Measurements from ENCODE around the gene MEGF6. TPM values are rescaled to one million over a fixed set of nuclear protein-coding genes. Genes with fewer than 3 reads are reported as not detected.

The MEGF6 gene
- total RNA-seq, 2 experiments from 2014 or later, result 5.8 to 5.9 TPM

GRCh38 chr1:3506041-3506440, 105.3 kb downstream of the MEGF6 start:
- Mint-ChIP-seq H3K9me3 (no peaks in the 10 kb centered on the region), H3K36me3 (ENCODE audit: low read depth) (no peaks in the 10 kb centered on the region), H3K27me3 (ENCODE audit: low read depth) (no peaks in the 10 kb centered on the region), H3K4me3 (no peak overlapping the region), H3K27ac (no peak overlapping the region), H3K4me1 (ENCODE audit: low read depth) (no peaks in the 10 kb centered on the region)
- intact Hi-C loops (cut with micrococcal nuclease), result no loop called here
- CTCF ChIA-PET, result no interaction called here
- no peak for DNase-seq

DNA sequence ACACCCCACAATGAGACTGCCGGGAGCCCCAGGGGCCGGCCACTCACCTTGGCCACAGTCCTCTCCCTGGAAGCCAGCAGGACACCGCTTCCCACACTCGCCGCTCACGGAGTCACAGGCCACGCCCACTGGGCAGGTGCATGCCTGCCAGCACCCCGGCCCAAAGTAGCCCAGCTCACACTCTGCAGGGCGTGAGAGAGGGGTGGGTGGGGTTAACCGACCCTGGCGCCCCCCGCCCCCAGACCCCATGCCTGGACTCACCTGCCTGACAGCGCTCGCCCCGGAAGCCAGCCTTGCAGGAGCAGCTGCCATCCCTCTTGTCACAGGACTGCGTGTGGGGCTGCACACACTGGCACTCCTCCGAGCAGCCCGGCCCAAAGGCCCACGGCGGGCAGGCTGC, 106.1 kb downstream of the MEGF6 start:
- Mint-ChIP-seq H3K4me1 (ENCODE audit: low read depth) (no peaks in the 10 kb centered on the region), H3K36me3 (ENCODE audit: low read depth) (no peaks in the 10 kb centered on the region), H3K27ac (no peak overlapping the region), H3K27me3 (ENCODE audit: low read depth) (no peaks in the 10 kb centered on the region), H3K4me3 (no peak overlapping the region), H3K9me3 (no peaks in the 10 kb centered on the region)
- intact Hi-C loops (cut with micrococcal nuclease), result no loop called here
- no peak for DNase-seq
- CTCF ChIA-PET, result no interaction called here

DNA sequence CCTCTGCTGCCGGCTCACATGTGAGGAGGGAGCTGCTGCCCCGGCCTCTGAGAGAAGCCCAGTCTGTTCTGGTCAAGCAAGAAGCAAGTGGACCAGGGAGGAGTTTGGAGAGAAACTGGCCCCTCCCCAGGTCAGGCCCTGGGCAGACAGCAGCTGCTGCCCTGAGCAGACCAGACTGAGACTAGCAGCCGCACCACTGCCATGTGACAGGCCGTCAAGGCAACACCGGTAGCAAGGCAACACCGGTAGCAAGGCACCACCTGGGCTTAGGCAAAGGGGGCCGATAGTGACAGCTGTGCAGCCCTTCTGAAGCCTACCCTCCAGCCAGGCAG, 106.5 kb downstream of the MEGF6 start:
- intact Hi-C loops (cut with micrococcal nuclease), result no loop called here
- Mint-ChIP-seq H3K36me3 (ENCODE audit: low read depth) (no peaks in the 10 kb centered on the region), H3K4me3 (no peak overlapping the region), H3K27me3 (ENCODE audit: low read depth) (no peaks in the 10 kb centered on the region), H3K27ac (no peak overlapping the region), H3K9me3 (no peaks in the 10 kb centered on the region), H3K4me1 (ENCODE audit: low read depth) (no peaks in the 10 kb centered on the region)
- CTCF ChIA-PET, result interaction anchor here (0.6 to 1.8 kb wide), 2 partner anchors 14 to 59 kb away, joined by 4 read pairs; no protein-coding TSS in a partner anchor
- DNase-seq, result no peak

DNA sequence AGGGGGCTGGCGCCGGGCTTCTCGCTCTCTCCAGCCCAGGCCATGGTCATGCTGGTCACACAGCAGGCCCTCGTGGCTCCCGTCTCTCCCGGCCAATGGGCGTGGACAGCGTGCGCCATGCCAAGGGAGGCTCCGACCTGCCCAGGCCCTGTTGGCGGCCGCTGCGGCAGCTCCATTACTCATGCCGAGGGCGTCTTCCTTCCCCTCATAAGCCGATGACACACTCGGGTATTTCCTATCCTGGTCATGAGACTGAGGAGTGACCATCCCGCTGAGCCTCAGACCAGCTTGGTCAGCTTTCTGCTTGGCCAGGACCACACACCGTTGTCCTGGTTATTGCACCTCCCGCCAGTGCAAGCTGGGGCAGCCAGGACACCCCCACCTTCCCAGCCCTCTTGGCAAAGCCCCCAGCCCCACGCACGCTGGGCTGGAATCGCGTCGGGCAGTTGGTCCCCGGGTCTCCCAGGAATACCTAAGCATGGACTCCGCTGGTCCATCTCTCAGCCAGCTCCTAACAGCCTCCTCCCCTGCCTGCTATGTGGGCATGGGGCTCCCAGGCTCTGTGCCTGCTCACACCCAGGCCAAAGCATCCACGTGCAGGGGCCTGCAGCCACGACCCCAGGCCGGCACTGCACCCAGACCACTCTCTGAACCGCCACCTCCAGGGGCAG, 107.0 kb downstream of the MEGF6 start:
- intact Hi-C loops (cut with micrococcal nuclease), result no loop called here
- Mint-ChIP-seq H3K27me3 (ENCODE audit: low read depth) (no peaks in the 10 kb centered on the region), H3K4me3 (no peak overlapping the region), H3K4me1 (ENCODE audit: low read depth) (no peaks in the 10 kb centered on the region), H3K36me3 (ENCODE audit: low read depth) (no peaks in the 10 kb centered on the region), H3K9me3 (no peaks in the 10 kb centered on the region), H3K27ac (no peak overlapping the region)
- CTCF ChIA-PET, result interaction anchor here (0.6 to 1.8 kb wide), 2 partner anchors 14 to 60 kb away, joined by 4 read pairs; no protein-coding TSS in a partner anchor
- DNase-seq, result no peak

GRCh38 chr1:3503525-3503886, 107.8 kb downstream of the MEGF6 start:
- intact Hi-C loops (cut with micrococcal nuclease), result no loop called here
- Mint-ChIP-seq H3K27me3 (ENCODE audit: low read depth) (no peaks in the 10 kb centered on the region), H3K9me3 (no peaks in the 10 kb centered on the region), H3K36me3 (ENCODE audit: low read depth) (no peaks in the 10 kb centered on the region), H3K27ac (no peak overlapping the region), H3K4me3 (no peak overlapping the region), H3K4me1 (ENCODE audit: low read depth) (no peaks in the 10 kb centered on the region)
- DNase-seq, result no peak
- CTCF ChIA-PET, result interaction anchor here (1.8 kb wide), 1 partner anchor 13 kb away, joined by 4 read pairs; no protein-coding TSS in a partner anchor

GRCh38 chr1:3502641-3503524, 108.4 kb downstream of the MEGF6 start:
- no peaks in the 10 kb centered on the region for H3K36me3 Mint-ChIP-seq (ENCODE audit: low read depth)
- intact Hi-C loops (cut with micrococcal nuclease), result no loop called here
- no peak for DNase-seq
- H3K27me3 Mint-ChIP-seq (ENCODE audit: low read depth), result no peaks in the 10 kb centered on the region
- H3K9me3 Mint-ChIP-seq, result no peaks in the 10 kb centered on the region
- no peak overlapping the region for H3K27ac Mint-ChIP-seq
- CTCF ChIA-PET, result interaction anchor here (1.8 kb wide), 1 partner anchor 12 kb away, joined by 4 read pairs; no protein-coding TSS in a partner anchor
- H3K4me3 Mint-ChIP-seq, result no peak overlapping the region
- H3K4me1 Mint-ChIP-seq (ENCODE audit: low read depth), result no peaks in the 10 kb centered on the region

- H3K27ac Mint-ChIP-seq, result no peak overlapping the region
- no peaks in the 10 kb centered on the region for H3K27me3 Mint-ChIP-seq (ENCODE audit: low read depth)
- DNase-seq, result peak; percentile 14
- no peak overlapping the region for H3K4me3 Mint-ChIP-seq
- intact Hi-C loops (cut with micrococcal nuclease), result no loop called here
- H3K9me3 Mint-ChIP-seq, result no peaks in the 10 kb centered on the region
- CTCF ChIA-PET, result no interaction called here
- H3K36me3 Mint-ChIP-seq (ENCODE audit: low read depth), result no peaks in the 10 kb centered on the region
- no peaks in the 10 kb centered on the region for H3K4me1 Mint-ChIP-seq (ENCODE audit: low read depth)
Measured at GRCh38 chr1:3501856-3502640, 109.3 kb downstream of the MEGF6 start.

DNA sequence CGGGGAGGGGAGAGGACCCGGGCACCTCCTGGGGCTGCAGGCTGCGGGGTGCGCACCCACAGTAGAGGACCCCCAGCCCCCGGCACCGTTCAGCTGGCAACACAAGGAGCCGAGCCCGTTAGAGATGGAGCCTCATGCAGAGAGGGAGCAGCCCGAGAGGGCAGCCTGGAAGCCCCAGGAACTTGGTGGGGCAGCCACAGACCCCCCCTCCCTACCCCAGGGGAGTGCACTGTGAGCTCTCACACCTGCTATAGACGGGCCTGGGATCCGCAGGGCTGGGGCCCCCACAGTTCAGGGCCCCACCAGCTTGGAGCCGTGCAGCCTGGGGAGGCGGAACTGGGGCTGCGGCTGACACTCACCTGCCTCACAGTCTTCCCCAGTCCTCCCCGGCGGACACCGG, 109.9 kb downstream of the MEGF6 start:
- Mint-ChIP-seq H3K4me3 (no peak overlapping the region), H3K36me3 (ENCODE audit: low read depth) (no peaks in the 10 kb centered on the region), H3K27ac (no peak overlapping the region), H3K27me3 (ENCODE audit: low read depth) (no peaks in the 10 kb centered on the region), H3K4me1 (ENCODE audit: low read depth) (no peaks in the 10 kb centered on the region), H3K9me3 (no peaks in the 10 kb centered on the region)
- CTCF ChIA-PET, result no interaction called here
- no peak for DNase-seq
- intact Hi-C loops (cut with micrococcal nuclease), result no loop called here

GRCh38 chr1:3500265-3500835, 111.0 kb downstream of the MEGF6 start:
- H3K27me3 Mint-ChIP-seq (ENCODE audit: low read depth), result no peaks in the 10 kb centered on the region
- H3K4me3 Mint-ChIP-seq, result no peak overlapping the region
- intact Hi-C loops (cut with micrococcal nuclease), result no loop called here
- DNase-seq, result no peak
- H3K9me3 Mint-ChIP-seq, result no peaks in the 10 kb centered on the region
- H3K27ac Mint-ChIP-seq, result no peak overlapping the region
- no peaks in the 10 kb centered on the region for H3K4me1 Mint-ChIP-seq (ENCODE audit: low read depth)
- CTCF ChIA-PET, result no interaction called here
- H3K36me3 Mint-ChIP-seq (ENCODE audit: low read depth), result no peaks in the 10 kb centered on the region

- no peaks in the 10 kb centered on the region for H3K36me3 Mint-ChIP-seq (ENCODE audit: low read depth)
- H3K4me1 Mint-ChIP-seq (ENCODE audit: low read depth), result no peaks in the 10 kb centered on the region
- no peak overlapping the region for H3K27ac Mint-ChIP-seq
- no peaks in the 10 kb centered on the region for H3K27me3 Mint-ChIP-seq (ENCODE audit: low read depth)
- intact Hi-C loops (cut with micrococcal nuclease), result no loop called here
- H3K4me3 Mint-ChIP-seq, result no peak overlapping the region
- CTCF ChIA-PET, result interaction anchor here (0.6 kb wide), 1 partner anchor 121 kb away, joined by 4 read pairs; no protein-coding TSS in a partner anchor
- DNase-seq, result no peak
- no peaks in the 10 kb centered on the region for H3K9me3 Mint-ChIP-seq
Measured at GRCh38 chr1:3499611-3500010, 111.7 kb downstream of the MEGF6 start.

GRCh38 chr1:3498986-3499385, 112.3 kb downstream of the MEGF6 start:
- Mint-ChIP-seq H3K27ac (no peak overlapping the region), H3K36me3 (ENCODE audit: low read depth) (no peaks in the 10 kb centered on the region), H3K4me3 (no peak overlapping the region), H3K4me1 (ENCODE audit: low read depth) (no peaks in the 10 kb centered on the region), H3K9me3 (no peaks in the 10 kb centered on the region), H3K27me3 (ENCODE audit: low read depth) (no peaks in the 10 kb centered on the region)
- DNase-seq, result no peak
- intact Hi-C loops (cut with micrococcal nuclease), result no loop called here
- CTCF ChIA-PET, result interaction anchor here (0.6 kb wide), 1 partner anchor 122 kb away, joined by 4 read pairs; no protein-coding TSS in a partner anchor

- no peaks in the 10 kb centered on the region for H3K36me3 Mint-ChIP-seq (ENCODE audit: low read depth)
- CTCF ChIA-PET, result no interaction called here
- DNase-seq, result no peak
Measured at GRCh38 chr1:3498246-3498930, 112.9 kb downstream of the MEGF6 start.

More at GRCh38 chr1:3498246-3498930, 112.9 kb downstream of the MEGF6 start:
- Mint-ChIP-seq H3K27me3 (ENCODE audit: low read depth) (no peaks in the 10 kb centered on the region), H3K27ac (no peak overlapping the region), H3K4me1 (ENCODE audit: low read depth) (no peaks in the 10 kb centered on the region), H3K9me3 (no peaks in the 10 kb centered on the region), H3K4me3 (no peak overlapping the region)
- intact Hi-C loops (cut with micrococcal nuclease), result no loop called here
